Measurements from ENCODE around the gene MACROH2A2. TPM values are rescaled to one million over a fixed set of nuclear protein-coding genes. Genes with fewer than 3 reads are reported as not detected.

Gene MACROH2A2
- total and polyA plus RNA-seq, 10 of the 15 experiments (the other 5 are each of a cell fraction or from before 2014, with no cell fraction given), result 0.14 to 0.24 TPM; not detected in 8

DNA sequence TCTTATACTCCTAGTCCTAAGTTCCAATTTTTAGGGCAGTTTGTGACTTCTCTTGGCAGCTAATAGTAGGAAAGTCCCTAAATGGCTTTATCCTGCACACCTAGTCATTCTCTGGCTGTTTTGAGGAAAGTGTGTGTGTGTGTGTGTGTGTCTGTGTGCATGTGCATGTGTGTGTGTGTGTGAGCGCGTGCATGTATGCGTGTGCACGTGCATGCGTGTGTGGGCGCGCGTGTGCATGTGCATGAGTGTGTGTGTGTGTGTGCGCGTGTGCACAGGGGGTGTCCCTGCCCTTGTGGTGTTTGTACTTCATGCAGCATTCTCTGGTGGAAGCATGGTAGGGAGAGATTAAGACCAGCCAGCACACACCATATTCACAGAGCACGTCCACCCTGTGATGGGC lies 18.2 kb downstream of the MACROH2A2 start:
- Histone ChIP-seq H3K36me3 (ENCODE audit: control insufficient read depth in 2 of 2, insufficient read depth in 2 of 2, low read length in 1 of 2) (no peaks in the 10 kb centered on the region), H3K4me1 (ENCODE audit: control insufficient read depth, insufficient read depth, low read length) (no peaks in the 10 kb centered on the region), H3K9ac (ENCODE audit: control insufficient read depth, insufficient read depth, low read length) (no peak overlapping the region), H3K9me3 (replicated peaks; ENCODE audit: control insufficient read depth, insufficient read depth, low read length) (no peaks in the 10 kb centered on the region), H3K27me3 (replicated peaks in 1 of 2; ENCODE audit: control insufficient read depth in 2 of 2, insufficient read depth in 2 of 2, low read length in 1 of 2) (peaks cover 0 to 2% of the 10 kb centered on the region in 2 experiments; a peak in 2 of 4 replicates), H4K20me1 (ENCODE audit: control insufficient read depth, insufficient read depth) (no peaks in the 10 kb centered on the region), H3K79me2 (ENCODE audit: control insufficient read depth, insufficient read depth, low read length) (no peaks in the 10 kb centered on the region), H2AFZ (ENCODE audit: control insufficient read depth, low read depth, low read length) (no peak overlapping the region), H3K27ac (ENCODE audit: control insufficient read depth, insufficient read depth) (no peak overlapping the region), H3K4me3 (no peak overlapping the region), H3K4me2 (ENCODE audit: control insufficient read depth, insufficient read depth) (no peak overlapping the region)
- RAD21 ChIA-PET (ENCODE audit: unreplicated experiment), result no interaction called here
- SMC1A ChIA-PET (ENCODE audit: uncharacterized antibody, unreplicated experiment), result no interaction called here
- FAIRE-seq (no peak), DNase-seq (ENCODE audit: low read depth, low spot score) (no peak), ATAC-seq (no peak)
- BruUV-seq (replicated peaks), result no TSS peak
- CTCF ChIA-PET, result no interaction called here
- intact Hi-C loops (cut with micrococcal nuclease; ENCODE audit: unreplicated experiment) (no loop called here), in situ Hi-C loops (cut with MboI) (no loop called here)
- TF ChIP-seq, protein P1, sequence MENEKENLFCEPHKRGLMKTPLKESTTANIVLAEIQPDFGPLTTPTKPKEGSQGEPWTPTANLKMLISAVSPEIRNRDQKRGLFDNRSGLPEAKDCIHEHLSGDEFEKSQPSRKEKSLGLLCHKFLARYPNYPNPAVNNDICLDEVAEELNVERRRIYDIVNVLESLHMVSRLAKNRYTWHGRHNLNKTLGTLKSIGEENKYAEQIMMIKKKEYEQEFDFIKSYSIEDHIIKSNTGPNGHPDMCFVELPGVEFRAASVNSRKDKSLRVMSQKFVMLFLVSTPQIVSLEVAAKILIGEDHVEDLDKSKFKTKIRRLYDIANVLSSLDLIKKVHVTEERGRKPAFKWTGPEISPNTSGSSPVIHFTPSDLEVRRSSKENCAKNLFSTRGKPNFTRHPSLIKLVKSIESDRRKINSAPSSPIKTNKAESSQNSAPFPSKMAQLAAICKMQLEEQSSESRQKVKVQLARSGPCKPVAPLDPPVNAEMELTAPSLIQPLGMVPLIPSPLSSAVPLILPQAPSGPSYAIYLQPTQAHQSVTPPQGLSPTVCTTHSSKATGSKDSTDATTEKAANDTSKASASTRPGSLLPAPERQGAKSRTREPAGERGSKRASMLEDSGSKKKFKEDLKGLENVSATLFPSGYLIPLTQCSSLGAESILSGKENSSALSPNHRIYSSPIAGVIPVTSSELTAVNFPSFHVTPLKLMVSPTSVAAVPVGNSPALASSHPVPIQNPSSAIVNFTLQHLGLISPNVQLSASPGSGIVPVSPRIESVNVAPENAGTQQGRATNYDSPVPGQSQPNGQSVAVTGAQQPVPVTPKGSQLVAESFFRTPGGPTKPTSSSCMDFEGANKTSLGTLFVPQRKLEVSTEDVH (IDR thresholded peaks at IDR 0.05; ENCODE audit: low read depth, partially characterized antibody), result no peak
- no peak for TF ChIP-seq NR2C2 (IDR thresholded peaks at IDR 0.05; ENCODE audit: borderline replicate concordance, control insufficient read depth, insufficient read length, low read depth)
- no peak for TF ChIP-seq PML (IDR thresholded peaks at IDR 0.05; ENCODE audit: low read length)
- TF ChIP-seq TCF3 (IDR thresholded peaks at IDR 0.05; ENCODE audit: borderline replicate concordance, insufficient read depth, low read depth, low read length), result no peak
- no peak for TF ChIP-seq SMAD5 (IDR thresholded peaks at IDR 0.05; ENCODE audit: low read depth)
- POLR2A ChIA-PET, result no interaction called here
- WGBS (ENCODE audit: insufficient coverage, insufficient replicate concordance, low lambda C conversion rate, missing lambda C conversion rate), result 68% methylated on average over 11 of the region's 11 CpGs

- intact Hi-C loops (cut with micrococcal nuclease; ENCODE audit: unreplicated experiment) (no loop called here), in situ Hi-C loops (cut with MboI) (no loop called here)
- H3K27ac ChIP-seq (ENCODE audit: control insufficient read depth, insufficient read depth), result no peak overlapping the region
- CTCF ChIA-PET, result interaction anchor here (1.7 kb wide), 1 partner anchor 72 kb away, joined by 5 read pairs; the partner anchor contains the start of gene TYSND1
- 3% methylated on average over 2 of the region's 2 CpGs for WGBS (ENCODE audit: insufficient coverage, insufficient replicate concordance, low lambda C conversion rate, missing lambda C conversion rate)
- no peak overlapping the region for H3K4me3 ChIP-seq
- no peaks in the 10 kb centered on the region for H3K9me3 ChIP-seq (replicated peaks; ENCODE audit: control insufficient read depth, insufficient read depth, low read length)
- no peaks in the 10 kb centered on the region for H4K20me1 ChIP-seq (ENCODE audit: control insufficient read depth, insufficient read depth)
- POLR2A ChIA-PET, result no interaction called here
- DNase-seq (ENCODE audit: low read depth, low spot score) (no peak), FAIRE-seq (no peak), ATAC-seq (no peak)
- SMC1A ChIA-PET (ENCODE audit: uncharacterized antibody, unreplicated experiment), result no interaction called here
- BruUV-seq (replicated peaks), result no TSS peak
- H3K4me2 ChIP-seq (ENCODE audit: control insufficient read depth, insufficient read depth), result no peak overlapping the region
- H3K4me1 ChIP-seq (ENCODE audit: control insufficient read depth, insufficient read depth, low read length), result no peaks in the 10 kb centered on the region
- no peak overlapping the region for H2AFZ ChIP-seq (ENCODE audit: control insufficient read depth, low read depth, low read length)
- RAD21 ChIA-PET (ENCODE audit: unreplicated experiment), result no interaction called here
- H3K79me2 ChIP-seq (ENCODE audit: control insufficient read depth, insufficient read depth, low read length), result no peaks in the 10 kb centered on the region
- peaks cover 0 to 2% of the 10 kb centered on the region in 2 experiments; a peak in 3 of 4 replicates for H3K27me3 ChIP-seq (replicated peaks in 1 of 2; ENCODE audit: control insufficient read depth in 2 of 2, insufficient read depth in 2 of 2, low read length in 1 of 2)
- no peak overlapping the region for H3K9ac ChIP-seq (ENCODE audit: control insufficient read depth, insufficient read depth, low read length)
- H3K36me3 ChIP-seq (ENCODE audit: control insufficient read depth in 2 of 2, insufficient read depth in 2 of 2, low read length in 1 of 2), result no peaks in the 10 kb centered on the region
- TF ChIP-seq STAT1 (conservative IDR thresholded peaks at IDR 0.05), result no peak
- TF ChIP-seq SIN3A (IDR thresholded peaks at IDR 0.05; ENCODE audit: low read depth, low read length), result no peak
- no peak for TF ChIP-seq TCF12 (IDR thresholded peaks at IDR 0.05; ENCODE audit: low read depth, low read length)
- TF ChIP-seq MAX (IDR thresholded peaks at IDR 0.05; ENCODE audit: low read depth, low read length), result no peak
- TF ChIP-seq TCF3 (IDR thresholded peaks at IDR 0.05; ENCODE audit: borderline replicate concordance, insufficient read depth, low read depth, low read length), result no peak
- TF ChIP-seq CBX5 (IDR thresholded peaks at IDR 0.05; ENCODE audit: low read depth), result no peak
- TF ChIP-seq DPF2 (IDR thresholded peaks at IDR 0.05), result no peak
- TF ChIP-seq NKRF (conservative IDR thresholded peaks at IDR 0.05), result no peak
- TF ChIP-seq E2F4 (IDR thresholded peaks at IDR 0.05; ENCODE audit: low read depth, low read length), result no peak
Observed at GRCh38 chr10:70074165-70074564, 21.5 kb downstream of the MACROH2A2 start.

Data from GM12878 (cell line).